ENCODE measurements around the gene RTKN.
A peak's percentile ranks its signal among the peaks of the same experiment; 100 is the strongest.
"Not testable (repeated sequence)": the region's sequence is repeated elsewhere in the genome, so short reads cannot be mapped to it uniquely, and the experiment has no call there.

RTKN gene

DNA sequence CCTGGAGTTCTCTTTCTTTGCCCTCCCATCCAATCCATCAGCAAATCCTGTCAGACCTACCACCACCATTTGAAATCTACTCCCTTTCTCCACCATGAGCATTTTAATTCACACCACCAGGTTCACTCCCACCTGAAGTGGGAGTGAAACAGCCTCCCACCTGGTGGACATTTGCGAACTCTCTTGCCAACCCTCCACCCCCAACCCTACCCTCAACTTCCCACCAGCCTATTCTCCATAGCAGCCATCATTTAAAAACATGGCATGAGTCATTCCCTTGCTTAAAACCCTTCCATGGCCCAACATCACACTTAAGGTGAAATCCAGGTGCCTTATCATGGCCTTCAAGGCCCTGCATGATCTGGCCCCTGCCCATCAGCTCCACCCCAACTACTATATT lies 3.5 kb downstream of the RTKN start:
- DNase-seq = no peak

DNA sequence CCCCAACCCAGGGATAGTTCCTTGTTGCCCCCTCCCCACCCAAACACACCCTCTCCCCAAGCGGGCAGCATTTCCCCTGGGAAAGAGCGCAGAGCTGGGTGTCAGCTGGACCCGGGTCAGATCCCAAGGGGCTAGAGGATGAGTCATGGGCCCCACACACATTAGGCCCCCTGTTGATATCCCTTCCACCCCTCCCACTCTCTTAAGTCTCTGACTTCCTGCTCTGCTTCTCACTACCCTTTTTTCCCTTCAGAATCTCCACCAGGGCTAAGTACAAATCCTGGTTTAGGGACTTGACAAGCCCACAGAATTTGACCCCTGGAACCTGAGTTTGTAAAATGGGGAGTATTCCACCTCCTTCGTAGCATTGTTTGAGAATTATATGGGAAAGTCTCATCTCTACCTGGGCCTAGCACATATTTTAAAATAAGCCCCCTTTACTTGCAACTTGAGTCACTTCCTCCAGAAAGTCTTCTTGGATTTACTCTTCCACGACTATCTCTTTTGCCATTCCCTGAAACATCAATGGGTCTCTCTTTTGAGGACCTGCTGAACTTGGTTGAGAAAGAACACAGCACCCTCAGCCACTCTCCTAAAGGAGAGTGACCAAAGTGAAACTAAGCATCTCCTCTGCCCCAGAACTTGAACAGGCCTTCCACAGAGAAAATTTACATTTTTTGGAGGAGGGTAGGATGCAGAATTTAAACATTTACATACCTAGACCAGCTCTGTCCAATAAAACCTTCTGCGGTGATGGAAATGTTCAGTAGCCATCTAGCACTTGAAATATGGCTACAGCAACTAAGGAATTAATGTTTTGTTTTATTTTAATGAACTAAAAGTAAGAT lies 4.7 kb downstream of the RTKN start:
- no peak for DNase-seq

- DNase-seq = no peak
Measured at GRCh38 chr2:74436111-74436805, 5.5 kb downstream of the RTKN start.

GRCh38 chr2:74430502-74430901 lies 11.2 kb downstream of the RTKN start:
- no peak for DNase-seq

DNA sequence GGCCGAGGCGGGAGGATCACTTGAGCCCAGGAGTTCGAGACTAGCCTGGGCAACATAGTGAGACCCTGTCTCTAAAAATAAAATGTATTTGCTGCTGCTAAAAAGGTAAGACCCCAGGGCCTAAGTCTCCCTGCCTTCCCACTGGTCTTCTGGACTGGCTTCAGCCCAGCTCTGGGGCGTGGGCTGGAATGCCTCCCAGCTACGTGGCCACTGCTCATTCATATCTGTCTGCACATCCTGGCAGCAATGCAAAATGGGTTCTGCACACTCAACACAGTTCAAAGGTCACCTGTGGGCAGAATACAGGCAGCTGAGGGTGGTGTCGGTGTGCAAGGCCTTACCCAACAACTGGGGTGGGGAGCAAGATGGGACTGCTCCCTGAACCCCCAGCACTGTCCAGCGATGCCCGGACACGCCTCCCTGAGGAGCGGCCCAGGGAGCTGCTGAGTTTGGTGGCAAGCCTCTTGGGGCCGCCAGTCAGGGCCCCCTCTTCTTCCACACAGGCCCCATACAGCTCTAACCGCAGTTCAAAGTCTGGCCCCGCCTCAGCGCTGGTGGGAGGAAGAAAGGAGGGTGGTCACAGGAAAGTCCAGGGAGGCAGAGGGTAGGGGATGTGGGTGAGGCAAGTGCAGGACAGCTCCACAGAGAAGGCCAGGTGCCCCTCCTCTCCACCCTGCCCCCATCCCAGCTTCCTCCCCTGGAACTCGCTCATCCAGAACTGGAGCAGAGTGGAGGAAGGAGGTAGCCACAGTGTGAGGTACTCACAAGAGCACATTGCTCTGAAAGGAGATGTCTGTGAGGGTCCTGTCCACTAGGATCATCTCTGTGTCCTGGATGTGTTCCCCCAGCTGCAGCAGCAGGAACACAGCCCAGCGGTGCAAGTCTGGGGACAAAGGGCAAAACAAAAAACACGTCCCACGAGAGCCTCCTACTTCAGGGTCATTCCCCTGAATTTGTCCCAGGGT lies 12.0 kb downstream of the RTKN start:
- DNase-seq = no peak

GRCh38 chr2:74428675-74429074 lies 13.1 kb downstream of the RTKN start:
- DNase-seq = no peak

GRCh38 chr2:74427551-74427950 lies 14.2 kb downstream of the RTKN start:
- no peak for DNase-seq

DNA sequence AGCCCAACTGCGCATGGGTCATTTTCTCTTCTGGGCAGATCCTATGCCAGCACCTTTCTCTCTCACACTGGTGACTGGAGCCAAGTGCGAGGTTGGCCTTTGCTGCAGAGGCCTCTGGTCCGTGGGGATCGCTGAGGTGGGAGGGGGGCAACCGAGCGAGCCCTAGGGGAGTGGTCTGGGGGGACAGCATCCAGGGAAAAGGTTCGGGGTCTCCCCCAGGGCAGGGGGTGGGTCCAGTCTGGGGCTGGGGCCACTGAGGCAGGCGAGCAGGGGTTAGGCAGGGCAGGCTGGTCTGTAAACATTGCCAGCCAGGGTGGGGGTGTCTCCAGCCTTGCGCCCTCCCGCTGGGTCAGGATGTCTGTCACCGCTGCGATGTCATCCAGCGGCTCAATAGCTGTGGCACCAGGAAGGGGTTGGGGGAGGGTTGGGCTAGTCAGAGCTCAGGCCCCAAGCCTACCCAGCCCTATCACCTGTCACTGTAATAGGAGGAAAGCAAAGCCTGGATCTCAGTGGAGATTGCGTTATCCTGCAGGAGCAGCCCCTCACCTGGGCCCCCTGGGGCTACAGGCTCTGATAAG lies 15.5 kb downstream of the RTKN start:
- no peak for DNase-seq

DNA sequence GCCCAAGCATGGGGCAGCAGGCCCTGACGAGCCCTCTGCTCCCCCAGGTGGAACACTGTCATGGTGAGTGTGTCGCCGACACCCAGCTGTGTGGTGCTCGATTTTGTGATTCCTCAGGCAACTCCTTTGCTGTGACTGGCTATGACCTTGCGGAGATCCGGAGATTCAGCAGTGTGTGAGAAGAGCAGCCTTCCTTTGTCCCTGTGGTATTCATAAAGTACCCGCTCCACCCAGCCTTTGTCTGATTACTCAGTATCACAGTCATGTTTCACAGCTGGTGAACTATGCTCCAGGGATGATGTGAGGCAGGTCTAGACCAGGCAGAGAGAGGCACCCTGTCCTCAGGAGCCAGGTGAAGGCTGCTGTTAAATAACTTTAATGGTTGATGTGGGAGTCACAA lies 16.2 kb downstream of the RTKN start:
- DNase-seq = no peak

- no peak for DNase-seq
Measured at GRCh38 chr2:74424995-74425406, 16.7 kb downstream of the RTKN start.

GRCh38 chr2:74424139-74424992 lies 17.4 kb downstream of the RTKN start:
- DNase-seq = no peak

GRCh38 chr2:74423231-74424095 lies 18.3 kb downstream of the RTKN start:
- no peak for DNase-seq

- DNase-seq = peak; percentile 88
Measured at GRCh38 chr2:74421221-74421870, 20.4 kb downstream of the RTKN start, which contains the start of the genes C2orf81 and WDR54. C2orf81 (minus strand) TSS chr2:74421619; CDS start chr2:74421560, 59 bp downstream. WDR54 (plus strand) TSS chr2:74421730; CDS start chr2:74422154, 424 bp downstream.

GRCh38 chr2:74420443-74421103 lies 21.2 kb downstream of the RTKN start:
- not testable (repeated sequence) for DNase-seq

DNA sequence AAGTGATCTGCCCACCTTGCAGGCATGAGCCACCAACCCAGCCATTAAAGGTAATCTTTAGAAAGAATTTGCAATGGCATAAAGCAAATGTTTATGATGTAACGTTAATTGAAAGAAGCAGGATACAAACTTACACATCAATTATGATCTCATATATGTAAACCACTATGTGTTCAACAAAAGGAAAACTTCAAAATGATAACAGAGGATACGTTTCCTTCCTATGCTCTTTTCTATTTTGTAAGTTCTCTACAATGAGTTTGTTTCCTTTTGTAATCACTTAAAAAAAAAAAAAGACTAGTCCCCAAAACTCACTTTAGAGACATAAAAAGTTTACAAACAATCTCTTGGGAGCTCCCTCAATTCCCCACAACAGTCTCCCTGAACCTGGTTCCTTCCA lies 21.7 kb downstream of the RTKN start:
- no peak for DNase-seq

- no peak for DNase-seq
Measured at GRCh38 chr2:74419345-74419744, 22.4 kb downstream of the RTKN start.

DNA sequence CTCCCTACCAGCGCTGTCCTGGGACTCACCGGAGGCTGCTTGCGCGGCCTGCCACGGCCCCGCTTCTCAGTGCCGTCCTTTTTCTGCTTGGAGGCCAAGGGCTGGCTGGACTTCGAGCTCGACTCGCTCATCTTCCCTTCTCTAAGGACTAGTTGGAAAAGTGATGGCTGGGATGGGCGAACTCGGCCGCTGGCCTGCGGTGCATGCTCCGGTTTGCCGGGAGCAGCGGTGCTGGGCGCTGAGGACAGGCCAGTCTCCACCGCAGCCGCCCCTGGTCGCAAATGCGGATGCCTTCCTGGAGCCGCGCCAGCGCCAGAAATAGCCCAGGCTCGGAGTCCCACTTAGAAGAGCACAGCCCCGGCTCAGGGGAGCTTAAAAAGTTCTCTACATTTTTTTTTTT lies 23.4 kb downstream of the RTKN start:
- no peak for DNase-seq

DNA sequence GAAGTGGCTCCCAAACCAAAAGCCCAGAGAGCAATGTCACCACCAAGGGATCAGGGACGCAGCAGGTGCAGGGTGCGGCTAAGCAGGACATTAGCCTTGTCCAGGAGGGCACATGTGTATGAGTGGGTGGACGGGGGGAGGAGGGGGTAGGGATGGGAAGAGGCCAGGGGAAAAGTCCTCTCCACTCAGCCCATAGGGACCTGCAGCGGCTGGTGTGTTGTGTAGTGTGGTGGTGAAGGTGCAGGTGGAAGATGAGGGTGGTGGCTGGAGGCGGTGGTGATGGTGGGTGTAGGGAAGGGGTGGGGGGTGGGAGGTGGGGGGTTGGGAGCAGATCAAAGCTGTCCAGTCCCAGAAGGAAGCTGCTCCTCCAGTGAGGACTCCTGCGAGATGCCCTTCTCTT lies 24.0 kb downstream of the RTKN start:
- no peak for DNase-seq

GRCh38 chr2:74417197-74417596 lies 24.5 kb downstream of the RTKN start:
- no peak for DNase-seq

All from GDM1 (cell line).